GM21576 (cell line): ENCODE results near the gene EML6.

Experiments
- ATAC-seq: cut with Tn5 transposase; IDR thresholded peaks from one replicate; pipeline ENCODE4 v1.9.1; 2021; ENCODE audit warnings: mild to moderate bottlenecking, moderate library complexity; ENCODE audit not compliant: unreplicated experiment

EML6 gene

GRCh38 chr2:54902763-54903162 lies 179.3 kb downstream of the EML6 start:
- ATAC-seq, result no peak

DNA sequence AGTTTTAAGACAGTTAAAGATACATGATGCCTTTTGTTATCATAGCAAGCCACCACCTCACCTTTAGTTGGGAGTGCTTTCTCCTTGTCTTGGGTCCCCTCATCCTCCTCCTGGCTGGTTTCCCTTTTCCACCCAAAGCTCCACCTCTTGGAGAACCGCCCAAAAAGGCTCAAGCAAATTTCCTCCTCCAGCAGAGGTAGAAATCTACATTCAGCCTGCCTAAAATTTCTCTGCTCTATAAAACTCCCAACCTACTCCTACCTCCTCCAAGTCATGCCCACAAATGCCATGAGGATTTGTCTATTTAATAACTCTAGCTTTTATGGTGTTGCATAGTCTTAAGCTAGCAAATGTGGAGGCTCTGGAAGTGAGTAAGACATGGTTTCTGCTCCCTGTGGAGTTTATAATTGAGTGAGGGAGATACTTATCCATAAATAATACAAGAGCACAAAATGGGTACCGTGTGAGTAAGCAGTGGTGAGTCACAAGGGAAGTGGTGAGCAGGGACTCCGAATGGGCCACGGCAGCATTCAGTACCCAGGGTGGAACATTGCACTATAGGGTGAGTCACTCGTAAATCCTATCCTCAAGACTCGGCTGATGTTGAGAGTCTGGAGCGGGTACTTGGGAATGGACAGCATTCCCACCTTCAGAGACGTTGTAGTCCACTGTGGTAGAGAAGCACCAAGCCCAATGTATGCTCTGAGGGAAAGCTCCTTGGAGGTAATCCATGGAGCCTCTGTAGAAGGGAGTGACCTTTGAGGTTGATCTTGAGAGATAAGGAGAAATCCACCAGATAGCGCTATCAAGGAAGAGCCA lies 180.5 kb downstream of the EML6 start:
- ATAC-seq, result no peak

DNA sequence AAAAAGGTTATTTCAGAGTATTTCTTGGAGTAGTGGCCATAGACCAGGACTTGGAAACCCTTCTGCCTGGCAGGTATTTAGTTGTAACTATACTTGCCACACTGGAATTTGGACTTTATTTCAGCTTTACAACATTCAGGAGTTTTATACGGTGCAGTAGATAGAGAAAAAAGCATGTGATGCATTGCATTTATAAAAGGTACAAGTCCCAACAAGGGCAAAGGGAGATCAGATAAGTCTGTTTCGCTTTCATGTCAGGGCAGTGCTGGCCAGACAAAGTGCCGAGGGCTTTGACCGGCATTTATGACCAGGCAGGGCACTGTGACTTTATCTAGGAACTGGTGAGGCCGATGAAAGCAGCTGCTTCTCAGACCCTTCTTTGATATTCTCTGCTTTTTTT lies 181.4 kb downstream of the EML6 start:
- no peak for ATAC-seq

DNA sequence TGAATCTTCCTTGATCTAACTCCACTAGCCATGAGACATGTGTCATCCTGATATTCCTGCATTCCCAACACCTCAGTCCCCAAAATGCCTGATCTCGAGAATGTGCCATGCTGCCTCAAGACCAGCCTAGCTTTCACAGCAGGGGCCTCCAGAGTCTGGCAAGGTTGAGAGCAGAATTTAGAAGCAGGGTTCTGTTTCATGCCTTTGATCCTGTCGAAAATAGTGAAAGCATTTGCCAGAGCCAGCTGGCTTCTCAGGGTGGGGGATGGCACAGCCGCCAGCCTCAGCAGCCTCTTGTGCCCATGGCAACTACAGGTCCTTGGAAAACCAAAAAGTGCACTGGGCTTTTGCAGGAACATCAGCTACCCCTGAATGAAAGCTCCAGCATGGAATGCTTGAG lies 183.3 kb downstream of the EML6 start:
- ATAC-seq, result no peak

- ATAC-seq, result no peak
Observed at GRCh38 chr2:54907663-54908062, 184.2 kb downstream of the EML6 start.

DNA sequence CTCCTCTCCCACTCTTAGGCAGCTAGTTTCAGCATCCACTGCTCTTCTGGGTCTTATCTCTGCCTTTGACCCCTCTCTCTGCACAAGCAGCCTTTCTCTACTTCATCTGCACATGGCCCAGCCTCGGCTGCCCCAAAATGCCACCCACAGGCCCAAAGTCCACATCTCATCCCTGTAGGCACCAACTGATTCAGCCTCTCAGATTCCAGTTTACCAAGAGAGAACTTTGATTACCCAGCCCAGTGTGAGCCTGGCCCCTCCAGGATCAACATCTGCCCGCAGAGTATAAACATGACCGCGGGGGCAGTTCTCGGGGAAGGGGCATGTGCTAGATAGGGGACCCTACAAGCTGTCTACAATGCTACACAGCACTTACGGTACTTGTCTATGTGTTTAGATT lies 185.1 kb downstream of the EML6 start:
- ATAC-seq, result no peak

GRCh38 chr2:54909001-54909400 lies 185.5 kb downstream of the EML6 start:
- no peak for ATAC-seq

- no peak for ATAC-seq
Observed at GRCh38 chr2:54912305-54912704, 188.8 kb downstream of the EML6 start.

GRCh38 chr2:54912893-54913292 lies 189.4 kb downstream of the EML6 start:
- ATAC-seq, result no peak

- ATAC-seq, result no peak
Observed at GRCh38 chr2:54914637-54915036, 191.2 kb downstream of the EML6 start.

- ATAC-seq, result no peak
Observed at GRCh38 chr2:54915101-54915500, 191.6 kb downstream of the EML6 start.

- ATAC-seq, result no peak
Observed at GRCh38 chr2:54916637-54917036, 193.2 kb downstream of the EML6 start.

GRCh38 chr2:54918647-54919280 lies 195.3 kb downstream of the EML6 start:
- no peak for ATAC-seq

DNA sequence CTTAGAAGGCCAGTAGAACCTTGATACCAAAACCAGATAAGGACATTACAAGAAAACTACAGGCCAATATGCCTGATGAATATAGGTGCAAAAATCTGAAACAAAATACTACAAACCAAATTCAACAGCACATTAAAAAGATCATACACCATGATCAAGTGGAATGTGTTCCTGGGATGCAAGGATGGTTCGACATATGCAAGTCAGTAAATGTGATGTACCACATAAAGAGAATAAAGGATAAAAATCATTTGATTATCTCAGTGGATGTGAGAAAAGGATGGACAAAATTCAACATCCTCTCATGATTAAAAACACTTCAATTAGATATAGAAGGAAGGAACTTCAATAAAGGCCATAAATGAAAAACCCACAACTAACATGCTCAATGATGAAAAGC lies 197.2 kb downstream of the EML6 start:
- ATAC-seq, result no peak

- no peak for ATAC-seq
Observed at GRCh38 chr2:54924121-54924520, 200.7 kb downstream of the EML6 start.

- no peak for ATAC-seq
Observed at GRCh38 chr2:54925022-54925421, 201.6 kb downstream of the EML6 start.

GRCh38 chr2:54927085-54927750 lies 203.8 kb downstream of the EML6 start:
- no peak for ATAC-seq

- no peak for ATAC-seq
Observed at GRCh38 chr2:54927751-54928615, 204.5 kb downstream of the EML6 start.

DNA sequence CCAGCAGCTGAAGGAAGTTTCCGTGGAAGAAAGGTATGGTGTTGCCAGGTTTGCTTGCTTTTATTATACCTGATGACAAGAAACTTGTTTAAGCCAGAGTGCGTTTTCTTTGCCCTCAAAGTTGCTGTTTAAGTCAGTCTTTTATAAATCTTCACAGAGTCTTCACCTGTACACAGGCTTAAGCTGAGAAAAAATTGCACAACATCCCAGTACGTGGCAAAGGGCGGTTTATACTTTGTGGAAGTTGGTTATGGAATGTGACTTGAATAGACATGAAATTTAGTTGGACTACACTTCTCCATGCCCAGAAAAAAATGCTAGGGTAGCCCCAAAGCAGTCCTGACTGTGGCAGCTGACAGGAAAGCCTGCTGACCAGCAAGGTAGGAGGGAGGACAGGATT lies 205.3 kb downstream of the EML6 start:
- ATAC-seq, result no peak

GRCh38 chr2:54931473-54931872 lies 208.0 kb downstream of the EML6 start:
- no peak for ATAC-seq

- no peak for ATAC-seq
Observed at GRCh38 chr2:54935389-54935788, 211.9 kb downstream of the EML6 start.
